ENCODE data around the gene SOX5.
A peak's percentile ranks its signal among the peaks of the same experiment; 100 is the strongest.

Gene SOX5

GRCh38 chr12:23760495-23760894 lies 189.0 kb downstream of the SOX5 start:
- Histone ChIP-seq H3K9ac (ENCODE audit: low read length) (no peak overlapping the region), H2BK12ac (ENCODE audit: low read length) (no peak overlapping the region), H3K27me3 (ENCODE audit: insufficient read depth, low read length) (no peaks in the 10 kb centered on the region), H3K18ac (ENCODE audit: low read length) (no peak overlapping the region), H4K12ac (ENCODE audit: low read depth, low read length) (no peak overlapping the region), H4K91ac (ENCODE audit: low read depth, low read length) (no peak overlapping the region), H3K79me2 (ENCODE audit: control insufficient read depth, insufficient read depth, low read length, poor library complexity) (no peaks in the 10 kb centered on the region), H4K8ac (ENCODE audit: low read depth, low read length) (no peak overlapping the region), H3K4me1 (ENCODE audit: control insufficient read depth in 1 of 2, insufficient read depth in 2 of 2, low read length in 2 of 2) (no peaks in the 10 kb centered on the region), H3K4me3 (ENCODE audit: low read depth, low read length) (no peak overlapping the region), H2AK5ac (ENCODE audit: low read length) (no peak overlapping the region), H2BK5ac (ENCODE audit: low read depth, low read length, poor library complexity) (no peak overlapping the region), H3K79me1 (ENCODE audit: low read length) (peaks cover 2% of the 10 kb centered on the region), H2AFZ (ENCODE audit: insufficient read depth, low read length, poor library complexity) (no peak overlapping the region), H2BK120ac (ENCODE audit: insufficient read depth, low read length, poor library complexity) (no peak overlapping the region), H3K36me3 (ENCODE audit: control insufficient read depth in 1 of 2, insufficient read depth in 2 of 2, low read length in 2 of 2) (no peaks in the 10 kb centered on the region), H3K23ac (ENCODE audit: low read length) (no peak overlapping the region), H3K4ac (ENCODE audit: low read depth, low read length) (no peak overlapping the region), H3K9me3 (ENCODE audit: insufficient read depth, low read depth, low read length) (no peaks in the 10 kb centered on the region), H3K14ac (ENCODE audit: low read length) (no peak overlapping the region), H3K4me2 (ENCODE audit: low read length) (no peak overlapping the region), H3K27ac (ENCODE audit: low read depth, low read length) (no peak overlapping the region)
- no peak for DNase-seq
- no CpG with 5 or more reads among the region's 1 CpG for WGBS (ENCODE audit: extremely low coverage, insufficient coverage, insufficient read length)

- H3K36me3 ChIP-seq (ENCODE audit: control insufficient read depth in 1 of 2, insufficient read depth in 2 of 2, low read length in 2 of 2): no peaks in the 10 kb centered on the region
- no CpG with 5 or more reads among the region's 3 CpGs for WGBS (ENCODE audit: extremely low coverage, insufficient coverage, insufficient read length)
- no peak overlapping the region for H4K8ac ChIP-seq (ENCODE audit: low read depth, low read length)
These were observed 190.9 kb downstream of the SOX5 start for GRCh38 chr12:23758608-23759007.

GRCh38 chr12:23757541-23757962 lies 191.9 kb downstream of the SOX5 start:
- Histone ChIP-seq H3K4ac (ENCODE audit: low read depth, low read length) (no peak overlapping the region), H2AK5ac (ENCODE audit: low read length) (no peak overlapping the region), H4K8ac (ENCODE audit: low read depth, low read length) (no peak overlapping the region), H3K4me3 (ENCODE audit: low read depth, low read length) (no peak overlapping the region), H3K79me2 (ENCODE audit: control insufficient read depth, insufficient read depth, low read length, poor library complexity) (no peaks in the 10 kb centered on the region), H3K18ac (ENCODE audit: low read length) (no peak overlapping the region), H3K79me1 (ENCODE audit: low read length) (peaks cover 2% of the 10 kb centered on the region), H3K9ac (ENCODE audit: low read length) (no peak overlapping the region), H3K4me2 (ENCODE audit: low read length) (no peak overlapping the region), H3K14ac (ENCODE audit: low read length) (no peak overlapping the region), H4K91ac (ENCODE audit: low read depth, low read length) (no peak overlapping the region), H2BK12ac (ENCODE audit: low read length) (no peak overlapping the region), H3K36me3 (ENCODE audit: control insufficient read depth in 1 of 2, insufficient read depth in 2 of 2, low read length in 2 of 2) (no peaks in the 10 kb centered on the region), H3K4me1 (ENCODE audit: control insufficient read depth in 1 of 2, insufficient read depth in 2 of 2, low read length in 2 of 2) (no peaks in the 10 kb centered on the region), H3K23ac (ENCODE audit: low read length) (no peak overlapping the region), H2BK120ac (ENCODE audit: insufficient read depth, low read length, poor library complexity) (no peak overlapping the region), H2AFZ (ENCODE audit: insufficient read depth, low read length, poor library complexity) (no peak overlapping the region), H3K27ac (ENCODE audit: low read depth, low read length) (no peak overlapping the region), H3K9me3 (ENCODE audit: insufficient read depth, low read depth, low read length) (no peaks in the 10 kb centered on the region), H3K27me3 (ENCODE audit: insufficient read depth, low read length) (no peaks in the 10 kb centered on the region), H2BK5ac (ENCODE audit: low read depth, low read length, poor library complexity) (no peak overlapping the region), H4K12ac (ENCODE audit: low read depth, low read length) (no peak overlapping the region)
- DNase-seq: no peak
- no CpG with 5 or more reads among the region's 1 CpG for WGBS (ENCODE audit: extremely low coverage, insufficient coverage, insufficient read length)

More at GRCh38 chr12:23758608-23759007, 190.9 kb downstream of the SOX5 start:
- no peak for DNase-seq
- Histone ChIP-seq H2BK12ac (ENCODE audit: low read length) (peak overlapping the region; percentile 73), H3K79me1 (ENCODE audit: low read length) (peaks cover 2% of the 10 kb centered on the region), H4K12ac (ENCODE audit: low read depth, low read length) (no peak overlapping the region), H3K79me2 (ENCODE audit: control insufficient read depth, insufficient read depth, low read length, poor library complexity) (no peaks in the 10 kb centered on the region), H2AFZ (ENCODE audit: insufficient read depth, low read length, poor library complexity) (no peak overlapping the region), H3K14ac (ENCODE audit: low read length) (no peak overlapping the region), H4K91ac (ENCODE audit: low read depth, low read length) (peak overlapping the region; percentile 75), H3K27me3 (ENCODE audit: insufficient read depth, low read length) (no peaks in the 10 kb centered on the region), H3K18ac (ENCODE audit: low read length) (no peak overlapping the region), H3K9me3 (ENCODE audit: insufficient read depth, low read depth, low read length) (no peaks in the 10 kb centered on the region), H3K4ac (ENCODE audit: low read depth, low read length) (no peak overlapping the region), H3K9ac (ENCODE audit: low read length) (no peak overlapping the region), H3K27ac (ENCODE audit: low read depth, low read length) (peak overlapping the region; percentile 63), H3K4me1 (ENCODE audit: control insufficient read depth in 1 of 2, insufficient read depth in 2 of 2, low read length in 2 of 2) (no peaks in the 10 kb centered on the region), H3K4me2 (ENCODE audit: low read length) (no peak overlapping the region), H2BK5ac (ENCODE audit: low read depth, low read length, poor library complexity) (peak overlapping the region; percentile 39), H2AK5ac (ENCODE audit: low read length) (no peak overlapping the region), H3K4me3 (ENCODE audit: low read depth, low read length) (no peak overlapping the region), H3K23ac (ENCODE audit: low read length) (no peak overlapping the region), H2BK120ac (ENCODE audit: insufficient read depth, low read length, poor library complexity) (no peak overlapping the region)

- Histone ChIP-seq H3K36me3 (ENCODE audit: control insufficient read depth in 1 of 2, insufficient read depth in 2 of 2, low read length in 2 of 2) (no peaks in the 10 kb centered on the region), H3K79me2 (ENCODE audit: control insufficient read depth, insufficient read depth, low read length, poor library complexity) (no peaks in the 10 kb centered on the region), H2AK5ac (ENCODE audit: low read length) (no peak overlapping the region), H3K4ac (ENCODE audit: low read depth, low read length) (no peak overlapping the region), H3K18ac (ENCODE audit: low read length) (no peak overlapping the region), H3K27ac (ENCODE audit: low read depth, low read length) (peak overlapping the region; percentile 33), H3K4me2 (ENCODE audit: low read length) (no peak overlapping the region), H3K9ac (ENCODE audit: low read length) (no peak overlapping the region), H2BK120ac (ENCODE audit: insufficient read depth, low read length, poor library complexity) (no peak overlapping the region), H2BK5ac (ENCODE audit: low read depth, low read length, poor library complexity) (no peak overlapping the region), H4K8ac (ENCODE audit: low read depth, low read length) (no peak overlapping the region), H3K14ac (ENCODE audit: low read length) (no peak overlapping the region), H2AFZ (ENCODE audit: insufficient read depth, low read length, poor library complexity) (no peak overlapping the region), H3K27me3 (ENCODE audit: insufficient read depth, low read length) (no peaks in the 10 kb centered on the region), H3K4me3 (ENCODE audit: low read depth, low read length) (no peak overlapping the region), H3K79me1 (ENCODE audit: low read length) (peaks cover 2% of the 10 kb centered on the region), H3K23ac (ENCODE audit: low read length) (no peak overlapping the region), H2BK12ac (ENCODE audit: low read length) (no peak overlapping the region), H4K12ac (ENCODE audit: low read depth, low read length) (no peak overlapping the region), H3K9me3 (ENCODE audit: insufficient read depth, low read depth, low read length) (no peaks in the 10 kb centered on the region), H3K4me1 (ENCODE audit: control insufficient read depth in 1 of 2, insufficient read depth in 2 of 2, low read length in 2 of 2) (no peaks in the 10 kb centered on the region), H4K91ac (ENCODE audit: low read depth, low read length) (no peak overlapping the region)
- no peak for DNase-seq
- WGBS (ENCODE audit: extremely low coverage, insufficient coverage, insufficient read length): no CpG with 5 or more reads among the region's 2 CpGs
These were observed 193.1 kb downstream of the SOX5 start for GRCh38 chr12:23756416-23756815.
